Measurements from ENCODE around the gene NLRP4. TPM values are rescaled to one million over a fixed set of nuclear protein-coding genes. Genes with fewer than 3 reads are reported as not detected.

The NLRP4 gene
- total and polyA plus RNA-seq, 12 donors = not detected

- no peak for DNase-seq
- WGBS, 2 donors = 76 to 80% methylated on average over 3 of the region's 3 CpGs
- ATAC-seq = no peak
- Histone ChIP-seq H3K27me3 (peaks cover 0 to 20% (median 0%) of the 10 kb centered on the region in 7 donors), H3K4me1 (no peaks in the 10 kb centered on the region), H3K9me3 (peaks cover 0 to 13% (median 0%) of the 10 kb centered on the region in 11 donors), H3K4me3 (no peak overlapping the region), H3K27ac (no peak overlapping the region), H3K36me3 (no peaks in the 10 kb centered on the region)
- no peak for TF ChIP-seq CTCF (IDR thresholded peaks at IDR 0.05)
- intact Hi-C loops (cut with DNase I) = no loop called here
Measured at GRCh38 chr19:55838251-55838650, 1.9 kb downstream of the NLRP4 start.

- DNase-seq (no peak), ATAC-seq (no peak)
- Histone ChIP-seq H3K4me1 (no peaks in the 10 kb centered on the region), H3K36me3 (no peaks in the 10 kb centered on the region), H3K9me3 (peaks cover 0 to 14% (median 0%) of the 10 kb centered on the region in 11 donors), H3K27ac (no peak overlapping the region), H3K27me3 (peaks cover 0 to 20% (median 0%) of the 10 kb centered on the region in 7 donors), H3K4me3 (no peak overlapping the region)
- no peak for TF ChIP-seq CTCF (IDR thresholded peaks at IDR 0.05)
- intact Hi-C loops (cut with DNase I) = no loop called here
- 43 to 47% methylated on average over 4 of the region's 4 CpGs for WGBS, 2 donors
Measured at GRCh38 chr19:55838906-55839305, 2.6 kb downstream of the NLRP4 start.

DNA sequence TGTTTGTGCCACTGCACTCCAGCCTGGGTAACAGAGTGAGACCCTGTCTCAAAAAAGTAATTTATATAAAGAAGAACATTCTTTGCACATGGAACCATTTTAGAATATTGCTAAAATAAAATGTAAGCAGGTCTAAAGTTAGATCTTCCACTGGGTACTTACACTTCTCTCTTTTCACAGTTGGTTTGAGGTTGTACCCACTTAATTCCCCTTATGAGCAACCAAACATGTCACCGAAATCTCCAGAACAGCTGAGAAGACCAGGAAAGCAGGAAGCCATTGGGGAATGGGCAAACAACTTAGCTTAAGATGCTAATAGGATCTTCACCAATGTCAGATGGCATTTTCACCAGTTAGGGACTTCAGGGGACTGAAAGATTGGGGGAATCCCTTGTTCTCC is 18.8 kb downstream of the NLRP4 start:
- no peak overlapping the region for H3K27ac ChIP-seq
- ATAC-seq = no peak
- H3K36me3 ChIP-seq = no peaks in the 10 kb centered on the region
- H3K4me3 ChIP-seq = no peak overlapping the region
- no peaks in the 10 kb centered on the region for H3K4me1 ChIP-seq
- TF ChIP-seq CTCF (IDR thresholded peaks at IDR 0.05) = no peak
- no peaks in the 10 kb centered on the region for H3K27me3 ChIP-seq
- no peak for DNase-seq
- intact Hi-C loops (cut with DNase I) = no loop called here
- peaks cover 0 to 46% (median 0%) of the 10 kb centered on the region in 11 donors for H3K9me3 ChIP-seq
- 63 to 76% methylated on average over 1 of the region's 1 CpG for WGBS, 2 donors

DNA sequence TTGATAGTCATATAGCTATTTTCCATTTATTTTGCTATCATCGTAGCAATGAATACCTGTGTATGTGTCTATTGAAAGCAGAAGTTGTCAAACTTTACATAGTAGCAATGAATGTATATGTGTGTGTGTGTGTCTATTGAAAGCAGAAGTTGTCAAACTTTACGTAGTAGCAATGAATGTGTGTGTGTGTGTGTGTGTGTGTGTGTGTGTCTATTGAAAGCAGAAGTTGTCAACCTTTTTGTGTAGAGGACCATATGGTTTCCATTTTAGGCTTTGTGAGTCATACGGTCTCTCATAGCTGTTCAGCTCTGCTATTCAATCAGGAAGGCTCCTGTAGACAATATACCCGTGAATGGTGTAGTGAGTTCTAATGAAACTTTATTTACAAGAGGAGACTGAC is 20.8 kb downstream of the NLRP4 start:
- WGBS, 2 donors = 71% methylated on average over 4 of the region's 4 CpGs
- no peak for TF ChIP-seq CTCF (IDR thresholded peaks at IDR 0.05)
- intact Hi-C loops (cut with DNase I) = no loop called here

More for the DNA sequence above, 20.8 kb downstream of the NLRP4 start:
- H3K27ac ChIP-seq = no peak overlapping the region
- H3K9me3 ChIP-seq = peaks cover 0 to 52% (median 0%) of the 10 kb centered on the region in 11 donors
- ATAC-seq (no peak), DNase-seq (no peak)
- H3K36me3 ChIP-seq = no peaks in the 10 kb centered on the region
- H3K27me3 ChIP-seq = no peaks in the 10 kb centered on the region
- no peaks in the 10 kb centered on the region for H3K4me1 ChIP-seq
- H3K4me3 ChIP-seq = no peak overlapping the region

Measured in heart right ventricle (tissue), 16 donors.